Measurements from ENCODE around the gene GLS. TPM values are rescaled to one million over a fixed set of nuclear protein-coding genes. Genes with fewer than 3 reads are reported as not detected.

Gene GLS
- total RNA-seq, 4 donors from 2014 or later = 12.4 to 32.6 (median 21.8) TPM

DNA sequence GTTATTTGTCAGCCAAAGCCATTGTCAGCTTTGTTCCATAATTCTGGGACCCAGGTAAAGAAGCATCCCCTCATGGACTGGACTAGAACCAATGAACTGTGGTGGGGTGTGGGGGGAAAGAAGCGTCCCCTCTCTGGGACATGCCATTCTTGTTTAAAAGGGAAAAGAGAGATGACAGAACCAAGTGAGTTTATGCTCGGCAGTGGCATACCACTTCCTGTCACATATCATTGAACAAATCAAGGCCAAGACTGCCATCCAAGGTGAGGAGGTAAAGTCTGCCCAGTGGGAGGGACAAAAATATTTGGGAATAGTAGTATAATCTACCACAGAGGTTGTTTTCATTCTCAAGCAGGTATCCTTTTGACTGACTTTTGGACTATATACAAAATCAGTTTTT lies 4.7 kb upstream of the GLS start:
- Histone ChIP-seq H3K27me3 (no peaks in the 10 kb centered on the region), H3K4me1 (peaks cover 0 to 5% of the 10 kb centered on the region in 2 donors), H3K4me3 (no peak overlapping the region), H3K27ac (no peak overlapping the region), H3K36me3 (no peaks in the 10 kb centered on the region), H3K9me3 (no peaks in the 10 kb centered on the region)
- in situ Hi-C loops (cut with MboI; ENCODE audit: low sequenced_read_pairs in 4 of 4) = loop anchor here in 1 of 4 donors (25.0 kb wide), 1 partner anchor 136 kb away; the partner anchor contains the start of gene STAT1
- intact Hi-C loops (cut with DNase I; ENCODE audit: low total_unique reads) = no loop called here
- no peak for TF ChIP-seq POLR2A (IDR thresholded peaks at IDR 0.05)
- TF ChIP-seq, protein P1, sequence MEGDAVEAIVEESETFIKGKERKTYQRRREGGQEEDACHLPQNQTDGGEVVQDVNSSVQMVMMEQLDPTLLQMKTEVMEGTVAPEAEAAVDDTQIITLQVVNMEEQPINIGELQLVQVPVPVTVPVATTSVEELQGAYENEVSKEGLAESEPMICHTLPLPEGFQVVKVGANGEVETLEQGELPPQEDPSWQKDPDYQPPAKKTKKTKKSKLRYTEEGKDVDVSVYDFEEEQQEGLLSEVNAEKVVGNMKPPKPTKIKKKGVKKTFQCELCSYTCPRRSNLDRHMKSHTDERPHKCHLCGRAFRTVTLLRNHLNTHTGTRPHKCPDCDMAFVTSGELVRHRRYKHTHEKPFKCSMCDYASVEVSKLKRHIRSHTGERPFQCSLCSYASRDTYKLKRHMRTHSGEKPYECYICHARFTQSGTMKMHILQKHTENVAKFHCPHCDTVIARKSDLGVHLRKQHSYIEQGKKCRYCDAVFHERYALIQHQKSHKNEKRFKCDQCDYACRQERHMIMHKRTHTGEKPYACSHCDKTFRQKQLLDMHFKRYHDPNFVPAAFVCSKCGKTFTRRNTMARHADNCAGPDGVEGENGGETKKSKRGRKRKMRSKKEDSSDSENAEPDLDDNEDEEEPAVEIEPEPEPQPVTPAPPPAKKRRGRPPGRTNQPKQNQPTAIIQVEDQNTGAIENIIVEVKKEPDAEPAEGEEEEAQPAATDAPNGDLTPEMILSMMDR (IDR thresholded peaks at IDR 0.05 in 4 of 5, conservative IDR thresholded peaks at IDR 0.05 in 1 of 5) = no peak
- DNase-seq (no peak), ATAC-seq (no peak)

DNA sequence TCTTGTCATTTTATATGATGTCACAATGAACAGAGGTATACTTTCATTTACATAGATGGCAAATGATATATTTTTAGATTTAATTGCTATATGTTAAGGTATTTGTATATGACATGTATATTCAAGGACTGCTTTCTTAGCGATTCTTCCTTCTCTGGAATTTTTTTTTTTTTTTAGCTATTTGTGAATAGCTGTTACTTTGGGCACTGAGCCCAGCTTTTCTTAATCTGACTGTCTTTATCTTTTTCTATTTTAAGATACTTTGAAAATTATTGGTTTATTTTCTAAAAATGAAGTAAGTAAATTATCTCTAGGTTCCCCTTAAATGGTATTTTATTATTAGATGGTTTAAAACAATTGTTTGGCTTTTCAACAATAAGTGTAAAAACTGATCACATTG lies 4.0 kb upstream of the GLS start:
- Histone ChIP-seq H3K4me1 (peaks cover 0 to 5% of the 10 kb centered on the region in 2 donors), H3K27me3 (no peaks in the 10 kb centered on the region), H3K4me3 (no peak overlapping the region), H3K27ac (no peak overlapping the region), H3K36me3 (no peaks in the 10 kb centered on the region), H3K9me3 (no peaks in the 10 kb centered on the region)
- intact Hi-C loops (cut with DNase I; ENCODE audit: low total_unique reads) (no loop called here), in situ Hi-C loops (cut with MboI; ENCODE audit: low sequenced_read_pairs in 4 of 4) (loop anchor here in 1 of 4 donors (25.0 kb wide), 1 partner anchor 136 kb away; the partner anchor contains the start of gene STAT1)
- DNase-seq = no peak
- no peak for TF ChIP-seq POLR2A (IDR thresholded peaks at IDR 0.05)
- TF ChIP-seq, protein P1 (IDR thresholded peaks at IDR 0.05 in 4 of 5, conservative IDR thresholded peaks at IDR 0.05 in 1 of 5) = no peak
- ATAC-seq = no peak

DNA sequence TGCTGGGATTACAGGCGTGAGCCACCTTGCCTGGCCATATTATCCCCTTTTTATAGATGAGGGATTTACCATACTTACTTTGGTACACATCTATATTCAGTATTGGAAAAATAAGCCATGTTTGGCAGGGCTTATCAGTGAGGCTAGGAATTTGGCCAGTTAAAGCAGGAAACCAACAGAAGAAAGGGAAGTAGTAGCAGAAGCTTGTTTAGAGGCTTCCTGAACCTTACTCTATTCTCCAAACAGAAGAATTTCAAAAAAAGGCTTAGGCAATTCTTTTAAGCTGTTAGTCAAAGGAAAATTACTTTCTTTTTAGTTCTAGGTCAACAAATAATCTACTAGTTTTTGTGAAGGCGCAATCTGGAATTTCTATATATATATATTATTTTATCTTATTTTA lies 3.2 kb upstream of the GLS start:
- intact Hi-C loops (cut with DNase I; ENCODE audit: low total_unique reads) = no loop called here

DNA sequence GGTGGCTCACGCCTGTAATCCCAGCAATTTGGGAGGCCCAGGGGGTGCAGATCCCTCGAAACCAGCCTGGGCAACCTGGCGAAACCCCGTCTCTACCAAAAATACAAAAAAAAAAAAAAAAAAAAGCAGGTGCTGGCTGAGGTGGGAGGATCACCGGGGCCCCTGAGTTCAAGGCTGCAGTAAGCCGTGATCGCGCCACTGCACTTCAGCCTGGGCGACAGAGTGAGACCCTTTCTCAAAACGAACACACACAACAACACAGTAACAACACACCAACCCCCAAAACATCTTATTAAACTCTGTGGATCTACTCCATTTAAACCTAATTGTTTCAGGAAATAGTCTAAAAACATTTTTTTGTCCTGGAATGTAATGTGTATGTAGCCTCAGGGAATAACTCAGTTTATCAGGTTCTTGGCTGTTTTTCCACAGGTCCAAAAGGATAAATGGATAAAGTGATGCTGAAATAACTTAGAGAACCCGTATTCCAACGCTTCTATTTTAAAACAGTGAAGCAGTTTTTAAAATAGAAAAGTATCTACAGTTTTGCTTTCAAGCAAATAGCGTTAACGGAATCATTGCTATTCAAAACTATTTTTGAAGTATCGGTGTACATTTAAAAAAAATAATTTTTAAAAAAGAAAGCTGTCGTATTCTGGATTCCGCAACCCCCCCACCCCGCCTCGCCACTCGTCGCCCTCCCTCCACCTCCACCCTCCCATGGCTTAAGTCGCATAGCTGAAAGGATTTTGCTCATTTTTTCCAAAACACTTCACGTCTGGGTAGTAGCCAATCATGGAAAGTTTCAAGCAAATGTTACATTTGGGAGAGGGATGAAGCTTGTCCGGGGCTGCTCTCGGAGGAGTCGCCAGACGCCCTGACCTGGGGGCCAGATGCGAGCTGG lies 895 bp upstream of the GLS start:
- Histone ChIP-seq H3K27me3 (no peaks in the 10 kb centered on the region), H3K9me3 (no peaks in the 10 kb centered on the region), H3K4me3 (peak overlapping the region; percentile 58 to 96 (median 87)), H3K27ac (peak overlapping the region; percentile 92 to 94 (median 93)), H3K4me1 (peaks cover 22 to 30% of the 10 kb centered on the region in 2 donors), H3K36me3 (no peaks in the 10 kb centered on the region)
- intact Hi-C loops (cut with DNase I; ENCODE audit: low total_unique reads) = loop anchor here (2.0 to 10.0 kb wide), 5 partner anchors 141 to 1117 kb away; partner anchors contain the start of genes INPP1, NAB1, NABP1 and OSGEPL1
- TF ChIP-seq, protein P1 (IDR thresholded peaks at IDR 0.05 in 4 of 5, conservative IDR thresholded peaks at IDR 0.05 in 1 of 5) = no peak
- no peak for TF ChIP-seq POLR2A (IDR thresholded peaks at IDR 0.05)
- DNase-seq = no peak
- in situ Hi-C loops (cut with MboI; ENCODE audit: low sequenced_read_pairs in 4 of 4) = loop anchor here in 1 of 4 donors (25.0 kb wide), 1 partner anchor 133 kb away; the partner anchor contains the start of gene STAT1
- peak; percentile 20 to 22 for ATAC-seq

More for the DNA sequence above, 3.2 kb upstream of the GLS start:
- Histone ChIP-seq H3K27ac (no peak overlapping the region), H3K27me3 (no peaks in the 10 kb centered on the region), H3K9me3 (no peaks in the 10 kb centered on the region), H3K4me3 (no peak overlapping the region), H3K4me1 (peaks cover 0 to 7% of the 10 kb centered on the region in 2 donors), H3K36me3 (no peaks in the 10 kb centered on the region)
- in situ Hi-C loops (cut with MboI; ENCODE audit: low sequenced_read_pairs in 4 of 4) = loop anchor here in 1 of 4 donors (25.0 kb wide), 1 partner anchor 135 kb away; the partner anchor contains the start of gene STAT1
- TF ChIP-seq, protein P1 (IDR thresholded peaks at IDR 0.05 in 4 of 5, conservative IDR thresholded peaks at IDR 0.05 in 1 of 5) = no peak
- TF ChIP-seq POLR2A (IDR thresholded peaks at IDR 0.05) = no peak
- ATAC-seq (no peak), DNase-seq (no peak)

Measured in gastrocnemius medialis (tissue), 4 donors.